Fibroblast of lung (primary cell): ENCODE data around the gene EXOC3. TPM values are rescaled to one million over a fixed set of nuclear protein-coding genes. Genes with fewer than 3 reads are reported as not detected.

Source experiments
- DNase-seq, 2 donors: peaks; one replicate each; pipeline versions ENCODE4 v3.0.0 to v3.0.0-alpha.2; 2010; ENCODE audit warnings: low read depth in 2 of 2
- H2AFZ ChIP-seq: 2 replicates; pipeline ENCODE4 v1.5.1; 2012; ENCODE audit warnings: low read length, control low read depth, inconsistent platforms
- H3K27ac ChIP-seq: 2 replicates; pipeline ENCODE4 v1.5.1; 2011; ENCODE audit warnings: low read length, control low read depth; ENCODE audit not compliant: insufficient read depth
- H3K27me3 ChIP-seq: 2 replicates; pipeline ENCODE4 v1.5.1; 2011; ENCODE audit warnings: mild to moderate bottlenecking, low read length; ENCODE audit not compliant: control insufficient read depth, insufficient read depth
- H3K36me3 ChIP-seq: 2 replicates; pipeline ENCODE4 v1.5.1; 2011; ENCODE audit warnings: low read length; ENCODE audit not compliant: control insufficient read depth, insufficient read depth
- H3K4me1 ChIP-seq: 2 replicates; pipeline ENCODE4 v1.5.1; 2011; ENCODE audit warnings: low read length; ENCODE audit not compliant: control insufficient read depth, insufficient read depth; ENCODE audit errors: extremely low read depth
- H3K4me2 ChIP-seq: 2 replicates; pipeline ENCODE4 v1.5.1; 2011; ENCODE audit warnings: low read length, control low read depth; ENCODE audit not compliant: insufficient read depth; ENCODE audit errors: extremely low read depth
- H3K4me3 ChIP-seq, 4 experiments: fragments of 200-600 bp in 1 of 4; sonication (generic) in 1 of 4; replicated peaks in 1 of 4; 2 replicates each; pipeline ENCODE4 v1.5.1; 2011 to 2016; ENCODE audit warnings: low read length in 4 of 4, low read depth in 3 of 4, mild to moderate bottlenecking in 3 of 4, control low read depth in 2 of 4, inconsistent platforms in 1 of 4, mixed read lengths in 1 of 4; ENCODE audit not compliant: insufficient read depth in 1 of 4; ENCODE audit errors: control extremely low read depth in 1 of 4
- H3K79me2 ChIP-seq: 2 replicates; pipeline ENCODE4 v1.5.1; 2012; ENCODE audit warnings: mild to moderate bottlenecking, low read length, inconsistent platforms; ENCODE audit not compliant: control insufficient read depth, insufficient read depth
- H3K9ac ChIP-seq: 2 replicates; pipeline ENCODE4 v1.5.1; 2011; ENCODE audit warnings: mild to moderate bottlenecking, low read length, control low read depth; ENCODE audit not compliant: insufficient read depth
- H3K9me3 ChIP-seq: 2 replicates; pipeline ENCODE4 v1.5.1; 2012; ENCODE audit warnings: low read depth, low read length; ENCODE audit not compliant: control insufficient read depth, insufficient read depth
- H4K20me1 ChIP-seq: 2 replicates; pipeline ENCODE4 v1.5.1; 2011; ENCODE audit warnings: low read length; ENCODE audit not compliant: control insufficient read depth, insufficient read depth; ENCODE audit errors: extremely low read depth
- EZH2 ChIP-seq: IDR thresholded peaks from 2 replicates; pipeline ENCODE4 v1.5.1; 2012; ENCODE audit warnings: low read length, control low read depth, mild to moderate bottlenecking; ENCODE audit errors: missing control alignments
- polyA plus RNA-seq, 2 donors: library from polyadenylated mRNA; depleted of rRNA in 1 of 2; stranded (reverse) in 1 of 2; unstranded in 1 of 2; fragments of >200 nt; gene quantifications; 2 replicates each; pipeline ENCODE4 v1.2.1, GENCODE V29; 2011 to 2012; ENCODE audit warnings: missing spikeins in 1 of 2
- total RNA-seq: library from RNA; depleted of rRNA; stranded (reverse); fragments of >200 nt; gene quantifications from 2 replicates; pipeline ENCODE4 v1.2.1, GENCODE V29; 2014
- TF ChIP-seq, protein P1 (sequence below), 2 donors: IDR thresholded peaks in 1 of 2; conservative IDR thresholded peaks in 1 of 2; 1 replicate in 1 of 2; 2 replicates in 1 of 2; pipeline ENCODE4 v1.5.1; 2011 to 2012; ENCODE audit warnings: low read length in 2 of 2, control low read depth in 1 of 2, inconsistent platforms in 1 of 2, low read depth in 1 of 2, mild to moderate bottlenecking in 1 of 2

Gene EXOC3
- total and polyA plus RNA-seq, 2 donors (not counting 1 experiment from before 2014, with no cell fraction given) = 19.9 to 34.5 TPM

DNA sequence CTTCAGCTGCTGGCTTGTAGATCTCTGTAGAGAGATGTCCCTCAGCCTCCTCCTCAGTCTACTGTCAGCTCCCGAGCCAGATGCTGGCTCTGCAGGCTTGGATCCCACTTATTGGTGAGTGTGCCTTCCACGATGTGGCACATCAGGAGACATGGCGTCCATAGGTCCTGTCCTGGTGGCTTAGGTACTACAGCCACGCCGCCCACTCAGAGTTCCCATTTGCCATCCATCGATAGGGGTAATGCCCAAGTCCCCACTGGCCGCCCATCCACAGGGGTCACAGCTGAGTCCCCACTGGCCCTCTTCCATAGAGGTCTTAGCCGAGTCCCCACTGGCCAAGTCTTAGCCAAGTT lies 17.3 kb downstream of the EXOC3 start:
- Histone ChIP-seq H3K9me3 (no peaks in the 10 kb centered on the region), H2AFZ (no peak overlapping the region), H3K27ac (no peak overlapping the region), H3K27me3 (no peaks in the 10 kb centered on the region), H3K36me3 (peaks cover 26% of the 10 kb centered on the region), H3K79me2 (peaks cover 14% of the 10 kb centered on the region), H3K9ac (no peak overlapping the region), H4K20me1 (no peaks in the 10 kb centered on the region), H3K4me3 (no peak overlapping the region), H3K4me1 (no peaks in the 10 kb centered on the region), H3K4me2 (no peak overlapping the region)
- DNase-seq = no peak
- TF ChIP-seq EZH2 = no peak
- TF ChIP-seq, protein P1, sequence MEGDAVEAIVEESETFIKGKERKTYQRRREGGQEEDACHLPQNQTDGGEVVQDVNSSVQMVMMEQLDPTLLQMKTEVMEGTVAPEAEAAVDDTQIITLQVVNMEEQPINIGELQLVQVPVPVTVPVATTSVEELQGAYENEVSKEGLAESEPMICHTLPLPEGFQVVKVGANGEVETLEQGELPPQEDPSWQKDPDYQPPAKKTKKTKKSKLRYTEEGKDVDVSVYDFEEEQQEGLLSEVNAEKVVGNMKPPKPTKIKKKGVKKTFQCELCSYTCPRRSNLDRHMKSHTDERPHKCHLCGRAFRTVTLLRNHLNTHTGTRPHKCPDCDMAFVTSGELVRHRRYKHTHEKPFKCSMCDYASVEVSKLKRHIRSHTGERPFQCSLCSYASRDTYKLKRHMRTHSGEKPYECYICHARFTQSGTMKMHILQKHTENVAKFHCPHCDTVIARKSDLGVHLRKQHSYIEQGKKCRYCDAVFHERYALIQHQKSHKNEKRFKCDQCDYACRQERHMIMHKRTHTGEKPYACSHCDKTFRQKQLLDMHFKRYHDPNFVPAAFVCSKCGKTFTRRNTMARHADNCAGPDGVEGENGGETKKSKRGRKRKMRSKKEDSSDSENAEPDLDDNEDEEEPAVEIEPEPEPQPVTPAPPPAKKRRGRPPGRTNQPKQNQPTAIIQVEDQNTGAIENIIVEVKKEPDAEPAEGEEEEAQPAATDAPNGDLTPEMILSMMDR (conservative IDR thresholded peaks at IDR 0.05 in 1 of 2, IDR thresholded peaks at IDR 0.05 in 1 of 2; ENCODE audit: low read depth in 1 of 2, low read length in 2 of 2) = no peak

DNA sequence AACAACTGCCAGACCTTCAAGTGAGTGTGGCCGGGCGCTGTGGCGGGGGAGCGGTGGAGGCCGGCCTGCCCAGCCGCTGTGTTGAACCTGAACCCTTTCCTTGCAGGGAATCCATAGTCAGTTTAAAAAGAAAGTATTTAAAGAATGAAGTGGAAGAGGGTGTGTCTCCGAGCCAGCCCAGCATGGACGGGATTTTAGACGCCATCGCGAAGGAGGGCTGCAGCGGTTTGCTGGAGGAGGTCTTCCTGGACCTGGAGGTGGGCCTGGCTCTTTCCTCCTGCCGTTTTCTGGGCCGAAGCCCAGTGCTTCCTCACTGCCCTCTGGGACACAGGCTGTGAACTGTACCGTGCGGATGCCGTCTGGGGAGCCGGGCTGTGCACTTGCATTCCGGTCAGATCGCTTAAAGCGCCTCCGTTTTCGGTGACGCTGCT lies 19.1 kb downstream of the EXOC3 start:
- H3K4me1 ChIP-seq = no peaks in the 10 kb centered on the region
- H3K27me3 ChIP-seq = no peaks in the 10 kb centered on the region
- no peak for DNase-seq
- H3K4me3 ChIP-seq = no peak overlapping the region
- no peaks in the 10 kb centered on the region for H3K9me3 ChIP-seq
- no peak overlapping the region for H3K9ac ChIP-seq
- H3K36me3 ChIP-seq = peaks cover 29% of the 10 kb centered on the region
- H3K4me2 ChIP-seq = no peak overlapping the region
- TF ChIP-seq, protein P1 (conservative IDR thresholded peaks at IDR 0.05 in 1 of 2, IDR thresholded peaks at IDR 0.05 in 1 of 2; ENCODE audit: low read depth in 1 of 2, low read length in 2 of 2) = no peak
- no peak for TF ChIP-seq EZH2
- H4K20me1 ChIP-seq = no peaks in the 10 kb centered on the region
- no peak overlapping the region for H3K27ac ChIP-seq
- peaks cover 4% of the 10 kb centered on the region for H3K79me2 ChIP-seq
- no peak overlapping the region for H2AFZ ChIP-seq

DNA sequence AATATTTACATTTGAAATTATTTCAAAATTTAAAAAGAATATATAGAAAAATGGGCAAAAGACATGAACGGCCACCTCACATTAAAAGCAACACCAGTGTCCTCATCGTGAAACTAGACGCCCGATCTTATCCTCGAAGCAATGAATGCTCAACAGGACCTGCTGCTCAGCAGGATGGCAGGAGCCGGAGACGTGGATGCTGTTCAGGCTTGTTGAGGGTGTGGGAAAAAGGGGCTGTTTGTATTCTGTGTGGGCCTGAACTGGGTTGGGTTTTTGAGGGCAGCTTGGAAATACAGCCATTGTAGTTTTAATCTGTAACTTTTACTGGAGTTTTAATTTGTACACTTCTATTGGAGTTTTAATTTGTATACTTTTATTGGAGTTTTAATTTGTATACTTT lies 20.3 kb downstream of the EXOC3 start:
- no peaks in the 10 kb centered on the region for H3K27me3 ChIP-seq
- H3K4me1 ChIP-seq = no peaks in the 10 kb centered on the region
- H2AFZ ChIP-seq = no peak overlapping the region
- no peaks in the 10 kb centered on the region for H3K9me3 ChIP-seq
- no peak for DNase-seq
- TF ChIP-seq, protein P1 (conservative IDR thresholded peaks at IDR 0.05 in 1 of 2, IDR thresholded peaks at IDR 0.05 in 1 of 2; ENCODE audit: low read depth in 1 of 2, low read length in 2 of 2) = no peak
- no peak for TF ChIP-seq EZH2
- H3K9ac ChIP-seq = no peak overlapping the region
- no peak overlapping the region for H3K4me3 ChIP-seq
- H3K4me2 ChIP-seq = no peak overlapping the region
- H4K20me1 ChIP-seq = no peaks in the 10 kb centered on the region
- H3K36me3 ChIP-seq = peaks cover 25% of the 10 kb centered on the region
- H3K27ac ChIP-seq = no peak overlapping the region
- H3K79me2 ChIP-seq = no peaks in the 10 kb centered on the region
